ENCODE results near the gene ADCYAP1R1.

ADCYAP1R1 gene

DNA sequence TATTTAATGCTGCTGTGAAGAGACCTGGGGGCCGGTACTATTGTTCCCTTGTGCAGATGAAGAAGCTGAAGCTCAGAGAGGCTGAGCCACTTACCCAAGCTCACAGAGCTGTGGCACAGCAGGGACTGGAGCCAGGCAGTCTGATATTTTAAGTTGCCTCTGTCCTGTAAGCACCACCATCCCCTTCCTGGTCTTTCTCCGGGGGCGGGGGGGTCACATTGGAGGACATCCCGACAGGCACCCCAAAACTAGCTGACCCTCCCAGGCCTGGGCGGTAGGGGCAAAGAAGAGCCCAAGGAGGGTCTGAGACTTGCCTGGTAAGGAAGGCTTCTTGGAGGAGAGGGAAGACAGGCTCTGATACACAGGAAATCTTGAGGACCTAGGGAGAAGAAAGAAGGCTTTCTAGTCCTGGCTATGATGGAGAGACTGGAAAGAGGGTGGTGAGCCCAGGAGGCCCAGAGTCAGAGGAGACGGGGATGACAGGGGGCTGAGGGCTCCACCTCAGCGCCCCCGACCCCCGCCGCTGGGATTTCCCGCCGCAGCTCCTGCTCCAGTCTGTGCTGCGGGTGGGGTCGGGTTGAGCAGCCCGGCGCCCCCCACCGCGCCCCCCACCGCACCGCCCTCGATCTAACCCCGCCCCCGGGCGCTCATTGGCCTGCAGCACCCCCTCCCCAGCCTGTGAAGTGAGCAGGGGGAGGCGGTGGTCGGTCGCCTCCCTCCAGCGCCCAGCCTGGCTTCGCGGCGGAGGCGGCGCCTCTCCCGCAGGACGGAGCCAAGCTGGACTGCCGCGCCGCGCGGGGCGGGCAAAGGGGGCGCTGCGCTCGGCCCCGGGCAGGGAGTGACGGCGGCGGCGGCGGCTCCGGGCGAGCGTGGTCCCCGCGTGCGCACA is at the start of gene ADCYAP1R1:
TSS of gene ADCYAP1R1 (plus strand) at position 711 of the 889 bp plus-strand sequence. CDS start 10,957 bp downstream, outside the sequence.
- no peak within 1 kb of the TSS for H3K4me3 ChIP-seq (replicated peaks; ENCODE audit: low read depth, low read length)
- no peak for DNase-seq (ENCODE audit: low read depth)
- no peak for TF ChIP-seq CTCF (IDR thresholded peaks at IDR 0.05; ENCODE audit: low read length, missing control alignments)

GRCh38 chr7:31003097-31003496 is 49.0 kb upstream of the ADCYAP1R1 start:
- no peak overlapping the region for H3K4me3 ChIP-seq (replicated peaks; ENCODE audit: low read depth, low read length)
- no peak for TF ChIP-seq CTCF (IDR thresholded peaks at IDR 0.05; ENCODE audit: low read length, missing control alignments)
- no peak for DNase-seq (ENCODE audit: low read depth)

DNA sequence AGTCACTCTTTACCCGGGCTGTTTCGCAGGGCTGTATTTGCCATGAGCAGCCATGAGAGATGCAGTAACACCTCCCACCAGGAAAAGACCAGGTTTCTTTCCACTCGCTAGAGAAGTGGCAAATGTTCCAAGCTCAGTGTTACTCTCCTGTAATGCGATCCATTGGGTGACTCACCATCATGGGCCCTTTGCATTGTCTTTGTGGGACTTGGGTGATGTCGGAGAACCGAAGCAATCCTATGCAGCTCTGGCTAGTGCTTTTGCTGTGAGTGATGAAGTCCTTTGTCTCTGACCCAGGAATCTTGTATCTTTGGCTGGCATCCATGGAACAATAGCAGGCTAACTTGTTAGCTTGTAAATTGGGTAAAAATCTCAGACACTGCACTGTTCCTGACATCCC is 48.4 kb upstream of the ADCYAP1R1 start:
- no peak for DNase-seq (ENCODE audit: low read depth)
- no peak overlapping the region for H3K4me3 ChIP-seq (replicated peaks; ENCODE audit: low read depth, low read length)
- TF ChIP-seq CTCF (IDR thresholded peaks at IDR 0.05; ENCODE audit: low read length, missing control alignments): no peak

DNA sequence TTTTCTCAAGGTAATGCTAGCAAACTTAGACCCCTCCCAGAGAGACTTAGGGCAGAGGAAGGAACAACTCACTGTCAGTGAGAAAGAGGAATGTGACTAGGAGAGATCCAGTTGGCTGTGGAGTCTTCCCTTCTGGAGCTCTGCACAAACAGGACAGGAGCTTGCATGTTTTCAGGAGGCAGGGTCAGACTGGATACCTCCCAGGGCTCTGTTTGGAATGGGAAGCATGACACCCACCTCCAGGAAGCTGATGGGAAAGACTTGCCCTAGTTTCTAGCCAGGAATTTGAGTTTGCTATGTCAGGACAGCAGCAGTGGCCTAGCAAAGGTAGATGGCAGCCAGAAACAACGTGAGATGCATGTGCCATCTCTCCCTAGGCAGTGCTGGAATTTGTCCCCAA is 47.7 kb upstream of the ADCYAP1R1 start:
- no peak for TF ChIP-seq CTCF (IDR thresholded peaks at IDR 0.05; ENCODE audit: low read length, missing control alignments)
- DNase-seq (ENCODE audit: low read depth): no peak
- no peak overlapping the region for H3K4me3 ChIP-seq (replicated peaks; ENCODE audit: low read depth, low read length)

- no peak for DNase-seq (ENCODE audit: low read depth)
- no peak for TF ChIP-seq CTCF (IDR thresholded peaks at IDR 0.05; ENCODE audit: low read length, missing control alignments)
- no peak overlapping the region for H3K4me3 ChIP-seq (replicated peaks; ENCODE audit: low read depth, low read length)
Measured at GRCh38 chr7:31006857-31007256, 45.3 kb upstream of the ADCYAP1R1 start.

DNA sequence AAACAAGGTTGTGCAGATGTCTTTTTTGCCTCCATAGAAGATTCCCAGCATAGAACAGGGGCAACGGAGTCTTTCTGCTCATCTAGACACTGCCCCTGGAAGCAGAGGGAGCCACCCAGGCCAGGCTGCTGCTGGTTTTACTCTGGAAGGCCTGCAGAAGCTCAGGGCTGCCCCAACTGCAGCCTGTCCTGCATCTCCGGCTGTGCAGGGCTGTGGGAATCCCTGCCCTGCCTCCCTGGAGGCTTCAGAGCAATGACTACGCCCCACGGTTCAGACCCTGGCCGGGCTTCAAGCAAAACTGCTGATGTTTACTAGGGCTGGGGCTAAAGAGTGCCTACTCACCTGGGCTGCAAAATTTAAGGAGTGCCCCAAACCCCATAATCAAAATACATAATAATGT is 44.5 kb upstream of the ADCYAP1R1 start:
- DNase-seq (ENCODE audit: low read depth): no peak
- TF ChIP-seq CTCF (IDR thresholded peaks at IDR 0.05; ENCODE audit: low read length, missing control alignments): no peak
- H3K4me3 ChIP-seq (replicated peaks; ENCODE audit: low read depth, low read length): no peak overlapping the region

DNA sequence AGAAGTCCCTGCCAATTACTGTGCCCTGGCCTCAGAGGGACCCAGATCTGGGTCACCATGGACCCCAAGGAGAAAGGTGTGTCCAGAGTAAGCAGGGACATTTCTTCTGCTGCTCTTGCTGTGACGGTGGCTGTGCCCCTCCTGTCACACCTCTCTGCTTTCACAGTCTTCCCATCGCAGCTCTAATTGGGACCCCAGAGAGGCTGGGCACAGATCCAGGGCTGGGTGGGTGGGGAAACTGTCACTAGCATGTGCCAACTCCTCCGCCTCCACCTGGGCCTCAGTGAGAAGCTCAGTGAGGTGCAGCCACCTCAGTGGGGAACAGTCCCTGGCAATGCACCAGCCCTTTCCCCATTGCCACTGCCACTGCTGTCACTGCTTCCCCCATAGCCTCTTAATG is 37.3 kb upstream of the ADCYAP1R1 start:
- DNase-seq (ENCODE audit: low read depth): no peak

More for the DNA sequence above, 37.3 kb upstream of the ADCYAP1R1 start:
- no peak for TF ChIP-seq CTCF (IDR thresholded peaks at IDR 0.05; ENCODE audit: low read length, missing control alignments)
- H3K4me3 ChIP-seq (replicated peaks; ENCODE audit: low read depth, low read length): no peak overlapping the region
